IMR-90 (cell line): ENCODE results near the gene DIP2C. TPM values are rescaled to one million over a fixed set of nuclear protein-coding genes. Genes with fewer than 3 reads are reported as not detected.

ENCODE experiments used
- ATAC-seq: fragments of 200-7000 bp; cut with Tn5 transposase; 2 replicates; pipeline ENCODE4 v1.9.1; 2020; ENCODE audit warnings: low read depth, mild to moderate bottlenecking, moderate library complexity
- BruUV-seq: library from RNA; stranded (reverse); fragments of 400-500 nt; replicated peaks from 2 replicates; lab custom pipeline; 2021; lab: Mats Ljungman, UMichigan
- CTCF ChIA-PET: fragments of 300-600 bp; formaldehyde crosslinking; extraction: SDS; loops from one replicate; lab custom pipeline; 2021; ENCODE audit warnings: antibody characterized with exemption; lab: Yijun Ruan, JAX
- POLR2A ChIA-PET: fragments of 300-600 bp; sonication (Branson Sonifier 250); formaldehyde crosslinking; loops from one replicate; lab custom pipeline; 2022; ENCODE audit warnings: antibody characterized with exemption; ENCODE audit not compliant: unreplicated experiment; lab: Charles Lee
- DNase-seq: peaks from one replicate; pipeline ENCODE4 v3.0.0; 2013
- H2AFZ ChIP-seq: replicated peaks from 2 replicates; pipeline ENCODE3; 2013; ENCODE audit warnings: low read length, mild to moderate bottlenecking; ENCODE audit not compliant: poor library complexity
- H2AK5ac ChIP-seq: 2 replicates; pipeline ENCODE4 v1.6.1; 2013; ENCODE audit warnings: low read depth, low read length, inconsistent platforms
- H2AK9ac ChIP-seq: replicated peaks from 2 replicates; pipeline ENCODE3; 2013; ENCODE audit warnings: mild to moderate bottlenecking, low read depth, low read length, moderate library complexity; ENCODE audit not compliant: poor library complexity
- H2BK120ac ChIP-seq: 2 replicates; pipeline ENCODE4 v1.6.1; 2013; ENCODE audit warnings: low read depth, low read length, inconsistent platforms
- H2BK15ac ChIP-seq: 3 replicates; pipeline ENCODE4 v1.6.1; 2013; ENCODE audit warnings: low read depth, low read length, inconsistent platforms
- H2BK20ac ChIP-seq: 2 replicates; pipeline ENCODE4 v1.6.1; 2013; ENCODE audit warnings: low read depth, mild to moderate bottlenecking, inconsistent platforms, low read length, moderate library complexity
- H2BK5ac ChIP-seq: 2 replicates; pipeline ENCODE4 v1.6.1; 2013; ENCODE audit warnings: mild to moderate bottlenecking, low read depth, low read length, inconsistent platforms; ENCODE audit not compliant: poor library complexity, severe bottlenecking
- H3K14ac ChIP-seq: replicated peaks from 2 replicates; pipeline ENCODE4 v1.6.1; 2013; ENCODE audit warnings: low read depth, low read length, inconsistent platforms
- H3K18ac ChIP-seq: 2 replicates; pipeline ENCODE4 v1.6.1; 2013; ENCODE audit warnings: low read depth, low read length, control low read depth
- H3K23ac ChIP-seq: 2 replicates; pipeline ENCODE4 v1.6.1; 2013; ENCODE audit warnings: low read depth, low read length, inconsistent platforms
- H3K27ac ChIP-seq: 2 replicates; pipeline ENCODE4 v1.5.1; 2013; ENCODE audit warnings: mild to moderate bottlenecking, control low read depth, low read length; ENCODE audit not compliant: insufficient read depth
- H3K27me3 ChIP-seq: 2 replicates; pipeline ENCODE4 v1.6.1; 2013; ENCODE audit warnings: low read length; ENCODE audit not compliant: control insufficient read depth, insufficient read depth
- H3K36me3 ChIP-seq: 2 replicates; pipeline ENCODE4 v1.6.1; 2013; ENCODE audit warnings: low read length, mixed read lengths; ENCODE audit not compliant: control insufficient read depth, insufficient read depth
- H3K4ac ChIP-seq: 2 replicates; pipeline ENCODE4 v1.6.1; 2013; ENCODE audit warnings: low read depth, low read length, inconsistent platforms
- H3K4me1 ChIP-seq: 2 replicates; pipeline ENCODE4 v1.6.1; 2013; ENCODE audit warnings: low read length, mixed read lengths; ENCODE audit not compliant: control insufficient read depth, insufficient read depth
- H3K4me2 ChIP-seq: 2 replicates; pipeline ENCODE4 v1.6.1; 2013; ENCODE audit warnings: low read depth, mild to moderate bottlenecking, control low read depth, low read length, moderate library complexity
- H3K4me3 ChIP-seq: 2 replicates; pipeline ENCODE4 v1.5.1; 2013; ENCODE audit warnings: low read depth, mild to moderate bottlenecking, control low read depth, low read length, moderate library complexity; ENCODE audit not compliant: insufficient read depth
- H3K56ac ChIP-seq: 2 replicates; pipeline ENCODE4 v1.6.1; 2013; ENCODE audit warnings: low read length, inconsistent platforms; ENCODE audit not compliant: insufficient read depth; ENCODE audit errors: extremely low read depth
- H3K79me1 ChIP-seq, 2 experiments: 2 replicates each; pipeline ENCODE4 v1.6.1; 2013; ENCODE audit warnings: low read length in 2 of 2, inconsistent platforms in 1 of 2, low read depth in 1 of 2
- H3K9ac ChIP-seq: 2 replicates; pipeline ENCODE4 v1.6.1; 2013; ENCODE audit warnings: low read depth, low read length, control low read depth
- H3K9me1 ChIP-seq: 2 replicates; pipeline ENCODE4 v1.6.1; 2013; ENCODE audit warnings: low read length, inconsistent platforms; ENCODE audit not compliant: insufficient read depth
- H3K9me3 ChIP-seq: 2 replicates; pipeline ENCODE4 v1.6.1; 2013; ENCODE audit warnings: low read length; ENCODE audit not compliant: control insufficient read depth, insufficient read depth
- H4K20me1 ChIP-seq: 2 replicates; pipeline ENCODE4 v1.6.1; 2013; ENCODE audit warnings: low read length, inconsistent platforms; ENCODE audit not compliant: insufficient read depth
- H4K5ac ChIP-seq: 2 replicates; pipeline ENCODE4 v1.6.1; 2013; ENCODE audit warnings: mild to moderate bottlenecking, low read depth, low read length, control low read depth
- H4K8ac ChIP-seq, 2 experiments: 2 replicates each; pipeline ENCODE4 v1.6.1; 2013; ENCODE audit warnings: low read depth in 2 of 2, low read length in 2 of 2, control low read depth in 1 of 2, inconsistent platforms in 1 of 2
- H4K91ac ChIP-seq: 2 replicates; pipeline ENCODE4 v1.6.1; 2013; ENCODE audit warnings: low read depth, low read length, inconsistent platforms; ENCODE audit not compliant: insufficient read depth
- BHLHE40 ChIP-seq: fragments of 150-350 bp; IDR thresholded peaks from 2 replicates; pipeline ENCODE4 v1.6.1; 2016; ENCODE audit warnings: mild to moderate bottlenecking, low read depth, low read length
- MAFK ChIP-seq: IDR thresholded peaks from 2 replicates; pipeline ENCODE4 v1.6.1; 2012; ENCODE audit warnings: low read depth, low read length, improper control_type of control experiment
- MAZ ChIP-seq: IDR thresholded peaks from 2 replicates; pipeline ENCODE4 v1.6.1; 2012; ENCODE audit warnings: low read depth, mild to moderate bottlenecking, low read length, improper control_type of control experiment, moderate library complexity, borderline replicate concordance
- MXI1 ChIP-seq: IDR thresholded peaks from 2 replicates; pipeline ENCODE4 v1.6.1; 2012; ENCODE audit warnings: low read depth, mild to moderate bottlenecking, low read length, moderate library complexity, borderline replicate concordance
- NFE2L2 ChIP-seq: fragments of 150-350 bp; IDR thresholded peaks from 2 replicates; pipeline ENCODE4 v1.6.1; 2016; ENCODE audit warnings: low read depth, mild to moderate bottlenecking, low read length
- POLR2A ChIP-seq: IDR thresholded peaks from 2 replicates; pipeline ENCODE4 v1.6.1; 2012; ENCODE audit warnings: mild to moderate bottlenecking, low read depth, low read length
- RAD21 ChIP-seq: IDR thresholded peaks from 2 replicates; pipeline ENCODE4 v1.6.1; 2012; ENCODE audit warnings: low read length, improper control_type of control experiment
- RCOR1 ChIP-seq: IDR thresholded peaks from 2 replicates; pipeline ENCODE4 v1.6.1; 2012; ENCODE audit warnings: mild to moderate bottlenecking, low read length, improper control_type of control experiment; ENCODE audit not compliant: insufficient replicate concordance
- RFX5 ChIP-seq: IDR thresholded peaks from 2 replicates; pipeline ENCODE4 v1.8.0; 2012; ENCODE audit warnings: low read depth, mild to moderate bottlenecking, low read length, moderate library complexity
- SMC3 ChIP-seq: fragments of 150-350 bp; IDR thresholded peaks from 2 replicates; pipeline ENCODE4 v1.6.1; 2016; ENCODE audit warnings: low read depth, mild to moderate bottlenecking, antibody characterized with exemption, low read length, moderate library complexity
- WGBS, 2 experiments: methylation state at CpG; one replicate each; pipeline versions ENCODE4 v1.1.5 to v1.1.7; 2013; ENCODE audit warnings: missing lambda C conversion rate in 2 of 2; ENCODE audit not compliant: insufficient read length in 1 of 2; ENCODE audit errors: extremely low coverage in 2 of 2; 5-methylcytosine and 5-hydroxymethylcytosine counted together
- dilution Hi-C: fragments of 300-500 bp; cut with HindIII; formaldehyde crosslinking; loops from one replicate; pipeline ENCODE4 v1.14.3; 2018; ENCODE audit warnings: low sequenced_read_pairs; ENCODE audit not compliant: unreplicated experiment
- in situ Hi-C: fragments of 300-500 bp; cut with MboI; formaldehyde crosslinking; loops from 3 replicates; pipeline ENCODE4 v1.14.3; 2019; ENCODE audit warnings: low sequenced_read_pairs, inconsistent platforms, mixed read lengths
- intact Hi-C: fragments of 100-400 bp; cut with micrococcal nuclease; formaldehyde crosslinking; loops from 2 replicates; pipeline ENCODE4 v1.10.0; 2022
- polyA plus RNA-seq, 3 experiments: library from polyadenylated mRNA; depleted of rRNA; stranded (reverse); fragments of >200 nt; gene quantifications; 2 replicates each; pipeline ENCODE4 v1.2.3, GENCODE V29; 2012; ENCODE audit warnings: low replicate concordance in 1 of 3
- total RNA-seq: library from RNA; depleted of rRNA; stranded (reverse); fragments of >200 nt; gene quantifications from 2 replicates; pipeline ENCODE4 v1.2.3, GENCODE V29; 2012
- TF ChIP-seq, protein P1 (sequence below): fragments of 150-350 bp; IDR thresholded peaks from 2 replicates; pipeline ENCODE4 v1.6.1; 2016; ENCODE audit warnings: low read depth, mild to moderate bottlenecking, low read length, moderate library complexity, borderline replicate concordance
- TF ChIP-seq, protein P2 (sequence below): fragments of 150-350 bp; IDR thresholded peaks from 2 replicates; pipeline ENCODE4 v1.6.1; 2017; ENCODE audit warnings: mild to moderate bottlenecking, antibody characterized with exemption, low read length, low read depth
- TF ChIP-seq, protein P3 (sequence below): conservative IDR thresholded peaks from 2 replicates; pipeline ENCODE4 v1.5.1; 2012; ENCODE audit warnings: mild to moderate bottlenecking, low read depth, low read length, improper control_type of control experiment

DIP2C gene
- total and polyA plus RNA-seq, 2 of the 4 experiments (the other 2 are of a cell fraction), result 8.6 to 17.3 TPM

DNA sequence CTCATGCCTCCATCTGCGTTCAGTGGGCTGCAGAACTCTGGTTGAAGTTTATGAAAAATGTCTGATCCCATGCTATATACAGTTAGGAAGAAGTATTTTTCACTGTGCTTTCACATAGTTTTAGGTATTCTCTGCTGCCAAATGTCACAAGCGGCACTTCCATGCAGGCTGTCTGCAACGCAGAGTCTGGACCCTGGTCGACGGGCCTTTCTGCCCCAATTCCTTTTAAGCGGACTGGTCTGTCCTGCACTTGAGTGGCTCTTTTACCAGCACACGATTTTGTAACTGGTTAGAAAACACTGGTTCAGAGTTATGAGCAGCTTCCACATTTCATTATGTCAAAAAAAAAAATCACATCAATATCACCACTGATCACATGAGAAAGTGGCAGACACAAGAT lies 143.0 kb downstream of the DIP2C start:
- intact Hi-C loops, result no loop called here
- Histone ChIP-seq H4K8ac (no peak overlapping the region), H2BK15ac (no peak overlapping the region), H3K79me1 (peaks cover 43 to 93% of the 10 kb centered on the region in 2 experiments), H3K56ac (no peak overlapping the region), H3K27me3 (no peaks in the 10 kb centered on the region), H2AFZ (no peak overlapping the region), H2AK9ac (no peak overlapping the region), H3K4me3 (no peak overlapping the region), H4K5ac (no peak overlapping the region), H3K4me1 (peaks cover 5% of the 10 kb centered on the region), H3K9ac (no peak overlapping the region), H3K23ac (no peak overlapping the region), H3K14ac (no peak overlapping the region), H3K18ac (no peak overlapping the region), H3K36me3 (0 out of 2 replicates have a peak, but pooled peaks cover 2% of the 10 kb centered on the region), H3K4ac (no peak overlapping the region), H2AK5ac (no peak overlapping the region), H3K27ac (no peak overlapping the region), H3K4me2 (no peak overlapping the region), H3K9me1 (peaks cover 28% of the 10 kb centered on the region), H2BK5ac (no peak overlapping the region), H4K91ac (no peak overlapping the region), H4K20me1 (peaks cover 85% of the 10 kb centered on the region), H2BK20ac (no peak overlapping the region), H2BK120ac (no peak overlapping the region), H3K9me3 (no peaks in the 10 kb centered on the region)
- TF ChIP-seq BHLHE40, result no peak
- TF ChIP-seq MAZ, result no peak
- no peak for TF ChIP-seq RAD21
- TF ChIP-seq MAFK, result no peak
- TF ChIP-seq, protein P1, sequence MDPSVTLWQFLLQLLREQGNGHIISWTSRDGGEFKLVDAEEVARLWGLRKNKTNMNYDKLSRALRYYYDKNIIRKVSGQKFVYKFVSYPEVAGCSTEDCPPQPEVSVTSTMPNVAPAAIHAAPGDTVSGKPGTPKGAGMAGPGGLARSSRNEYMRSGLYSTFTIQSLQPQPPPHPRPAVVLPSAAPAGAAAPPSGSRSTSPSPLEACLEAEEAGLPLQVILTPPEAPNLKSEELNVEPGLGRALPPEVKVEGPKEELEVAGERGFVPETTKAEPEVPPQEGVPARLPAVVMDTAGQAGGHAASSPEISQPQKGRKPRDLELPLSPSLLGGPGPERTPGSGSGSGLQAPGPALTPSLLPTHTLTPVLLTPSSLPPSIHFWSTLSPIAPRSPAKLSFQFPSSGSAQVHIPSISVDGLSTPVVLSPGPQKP, result no peak
- TF ChIP-seq, protein P2, sequence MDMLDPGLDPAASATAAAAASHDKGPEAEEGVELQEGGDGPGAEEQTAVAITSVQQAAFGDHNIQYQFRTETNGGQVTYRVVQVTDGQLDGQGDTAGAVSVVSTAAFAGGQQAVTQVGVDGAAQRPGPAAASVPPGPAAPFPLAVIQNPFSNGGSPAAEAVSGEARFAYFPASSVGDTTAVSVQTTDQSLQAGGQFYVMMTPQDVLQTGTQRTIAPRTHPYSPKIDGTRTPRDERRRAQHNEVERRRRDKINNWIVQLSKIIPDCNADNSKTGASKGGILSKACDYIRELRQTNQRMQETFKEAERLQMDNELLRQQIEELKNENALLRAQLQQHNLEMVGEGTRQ, result no peak
- TF ChIP-seq SMC3, result no peak
- TF ChIP-seq RCOR1, result no peak
- no peak for TF ChIP-seq MXI1
- no peak for TF ChIP-seq NFE2L2
- no peak for TF ChIP-seq RFX5
- TF ChIP-seq, protein P3, sequence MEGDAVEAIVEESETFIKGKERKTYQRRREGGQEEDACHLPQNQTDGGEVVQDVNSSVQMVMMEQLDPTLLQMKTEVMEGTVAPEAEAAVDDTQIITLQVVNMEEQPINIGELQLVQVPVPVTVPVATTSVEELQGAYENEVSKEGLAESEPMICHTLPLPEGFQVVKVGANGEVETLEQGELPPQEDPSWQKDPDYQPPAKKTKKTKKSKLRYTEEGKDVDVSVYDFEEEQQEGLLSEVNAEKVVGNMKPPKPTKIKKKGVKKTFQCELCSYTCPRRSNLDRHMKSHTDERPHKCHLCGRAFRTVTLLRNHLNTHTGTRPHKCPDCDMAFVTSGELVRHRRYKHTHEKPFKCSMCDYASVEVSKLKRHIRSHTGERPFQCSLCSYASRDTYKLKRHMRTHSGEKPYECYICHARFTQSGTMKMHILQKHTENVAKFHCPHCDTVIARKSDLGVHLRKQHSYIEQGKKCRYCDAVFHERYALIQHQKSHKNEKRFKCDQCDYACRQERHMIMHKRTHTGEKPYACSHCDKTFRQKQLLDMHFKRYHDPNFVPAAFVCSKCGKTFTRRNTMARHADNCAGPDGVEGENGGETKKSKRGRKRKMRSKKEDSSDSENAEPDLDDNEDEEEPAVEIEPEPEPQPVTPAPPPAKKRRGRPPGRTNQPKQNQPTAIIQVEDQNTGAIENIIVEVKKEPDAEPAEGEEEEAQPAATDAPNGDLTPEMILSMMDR, result no peak
- no peak for TF ChIP-seq POLR2A
- in situ Hi-C loops, result no loop called here
- ChIA-PET POLR2A (interaction anchor here (0.6 kb wide), 1 partner anchor 10 kb away, joined by 3 read pairs; no protein-coding TSS in a partner anchor), CTCF (interaction anchor here (0.6 kb wide), 1 partner anchor 377 kb away, joined by 3 read pairs; no protein-coding TSS in a partner anchor)
- BruUV-seq, result no TSS peak
- no peak for ATAC-seq
- WGBS, 2 experiments, result 100% methylated on average over 1 of the region's 7 CpGs; no CpG with 5 or more reads in 1 of the 2 experiments
- no peak for DNase-seq
- dilution Hi-C loops, result no loop called here
